ENCODE results near the gene PFDN5. TPM values are rescaled to one million over a fixed set of nuclear protein-coding genes. Genes with fewer than 3 reads are reported as not detected.
A peak's percentile ranks its signal among the peaks of the same experiment; 100 is the strongest.

PFDN5 gene
- total and polyA plus RNA-seq, 10 of the 15 experiments (the other 5 are each of a cell fraction or from before 2014, with no cell fraction given) = 300 to 1,596 (median 495) TPM

GRCh38 chr12:53338017-53338416 lies 42.7 kb downstream of the PFDN5 start:
- SMC1A ChIA-PET (ENCODE audit: uncharacterized antibody, unreplicated experiment) = interaction anchor here (2.0 kb wide), 1 partner anchor 11 kb away, joined by 8 read pairs; no protein-coding TSS in a partner anchor

GRCh38 chr12:53338916-53339315 lies 43.6 kb downstream of the PFDN5 start:
- Histone ChIP-seq H3K27me3 (replicated peaks in 1 of 2; ENCODE audit: control insufficient read depth in 2 of 2, insufficient read depth in 2 of 2, low read length in 1 of 2) (peaks cover 2 to 10% of the 10 kb centered on the region in 2 experiments; a peak in 3 of 4 replicates), H4K20me1 (ENCODE audit: control insufficient read depth, insufficient read depth) (no peaks in the 10 kb centered on the region), H3K9ac (ENCODE audit: control insufficient read depth, insufficient read depth, low read length) (no peak overlapping the region), H3K36me3 (ENCODE audit: control insufficient read depth in 2 of 2, insufficient read depth in 2 of 2, low read length in 1 of 2) (no peaks in the 10 kb centered on the region), H3K4me1 (ENCODE audit: control insufficient read depth, insufficient read depth, low read length) (peaks cover 5% of the 10 kb centered on the region; the same call in 1 of the 2 replicates), H3K9me3 (replicated peaks; ENCODE audit: control insufficient read depth, insufficient read depth, low read length) (no peaks in the 10 kb centered on the region), H3K4me3 (no peak overlapping the region), H3K4me2 (ENCODE audit: control insufficient read depth, insufficient read depth) (no peak overlapping the region), H3K27ac (ENCODE audit: control insufficient read depth, insufficient read depth) (no peak overlapping the region), H2AFZ (ENCODE audit: control insufficient read depth, low read depth, low read length) (no peak overlapping the region), H3K79me2 (ENCODE audit: control insufficient read depth, insufficient read depth, low read length) (no peaks in the 10 kb centered on the region)
- DNase-seq (ENCODE audit: low read depth, low spot score) = no peak
- in situ Hi-C loops (cut with MboI) = no loop called here
- POLR2A ChIA-PET = no interaction called here
- no TSS peak for BruUV-seq (replicated peaks)
- ATAC-seq = no peak
- FAIRE-seq = no peak
- SMC1A ChIA-PET (ENCODE audit: uncharacterized antibody, unreplicated experiment) = interaction anchor here (2.0 kb wide), 1 partner anchor 12 kb away, joined by 8 read pairs; no protein-coding TSS in a partner anchor
- CTCF ChIA-PET = no interaction called here
- intact Hi-C loops (cut with micrococcal nuclease; ENCODE audit: unreplicated experiment) = no loop called here
- WGBS (ENCODE audit: insufficient coverage, insufficient replicate concordance, low lambda C conversion rate, missing lambda C conversion rate) = 55% methylated on average over 6 of the region's 6 CpGs
- RAD21 ChIA-PET (ENCODE audit: unreplicated experiment) = no interaction called here
- TF ChIP-seq CHD4 (IDR thresholded peaks at IDR 0.05) (no peak), YBX1 (IDR thresholded peaks at IDR 0.05) (no peak), STAT1 (conservative IDR thresholded peaks at IDR 0.05) (no peak), BACH1 (IDR thresholded peaks at IDR 0.05; ENCODE audit: borderline replicate concordance) (no peak), RBBP5 (conservative IDR thresholded peaks at IDR 0.05) (no peak), CUX1 (IDR thresholded peaks at IDR 0.05; ENCODE audit: insufficient replicate concordance, low read depth, low read length) (no peak), BCL11A (IDR thresholded peaks at IDR 0.05; ENCODE audit: low read depth, low read length) (no peak), SP1 (IDR thresholded peaks at IDR 0.05; ENCODE audit: low read depth, low read length) (no peak), IKZF2 (IDR thresholded peaks at IDR 0.05) (no peak), MXI1 (IDR thresholded peaks at IDR 0.05; ENCODE audit: low read depth, low read length) (no peak), ATF2 (IDR thresholded peaks at IDR 0.05; ENCODE audit: low read length) (no peak)

More at GRCh38 chr12:53338017-53338416, 42.7 kb downstream of the PFDN5 start:
- H3K9ac ChIP-seq (ENCODE audit: control insufficient read depth, insufficient read depth, low read length) = no peak overlapping the region
- H3K79me2 ChIP-seq (ENCODE audit: control insufficient read depth, insufficient read depth, low read length) = no peaks in the 10 kb centered on the region
- H3K4me1 ChIP-seq (ENCODE audit: control insufficient read depth, insufficient read depth, low read length) = peaks cover 5% of the 10 kb centered on the region; the same call in 1 of the 2 replicates
- H3K4me3 ChIP-seq = no peak overlapping the region
- CTCF ChIA-PET = no interaction called here
- TF ChIP-seq SP1 (IDR thresholded peaks at IDR 0.05; ENCODE audit: low read depth, low read length) (no peak), SPI1 (IDR thresholded peaks at IDR 0.05; ENCODE audit: borderline replicate concordance, insufficient read depth, low read depth, low read length) (peak; percentile 35; the same call in 1 of the 2 replicates), MEF2B (IDR thresholded peaks at IDR 0.05; ENCODE audit: partially characterized antibody, poor library complexity, severe bottlenecking) (peak; percentile 15)
- no peaks in the 10 kb centered on the region for H3K9me3 ChIP-seq (replicated peaks; ENCODE audit: control insufficient read depth, insufficient read depth, low read length)
- H3K27me3 ChIP-seq (replicated peaks in 1 of 2; ENCODE audit: control insufficient read depth in 2 of 2, insufficient read depth in 2 of 2, low read length in 1 of 2) = peaks cover 2 to 10% of the 10 kb centered on the region in 2 experiments; a peak in 3 of 4 replicates
- WGBS (ENCODE audit: insufficient coverage, insufficient replicate concordance, low lambda C conversion rate, missing lambda C conversion rate) = 19% methylated on average over 10 of the region's 11 CpGs
- no peak overlapping the region for H3K27ac ChIP-seq (ENCODE audit: control insufficient read depth, insufficient read depth)
- ATAC-seq (peak; percentile 19; the same call in 2 of the 3 replicates), DNase-seq (ENCODE audit: low read depth, low spot score) (no peak), FAIRE-seq (no peak)
- BruUV-seq (replicated peaks) = no TSS peak
- H4K20me1 ChIP-seq (ENCODE audit: control insufficient read depth, insufficient read depth) = no peaks in the 10 kb centered on the region
- H2AFZ ChIP-seq (ENCODE audit: control insufficient read depth, low read depth, low read length) = no peak overlapping the region
- intact Hi-C loops (cut with micrococcal nuclease; ENCODE audit: unreplicated experiment) = no loop called here
- in situ Hi-C loops (cut with MboI) = no loop called here
- RAD21 ChIA-PET (ENCODE audit: unreplicated experiment) = no interaction called here
- no peaks in the 10 kb centered on the region for H3K36me3 ChIP-seq (ENCODE audit: control insufficient read depth in 2 of 2, insufficient read depth in 2 of 2, low read length in 1 of 2)
- POLR2A ChIA-PET = no interaction called here
- H3K4me2 ChIP-seq (ENCODE audit: control insufficient read depth, insufficient read depth) = 0 out of 2 replicates have a peak overlapping the region, but pooled peaks have one; percentile 7

Measured in GM12878 (cell line).